Neural cell (in vitro differentiated cells): ENCODE results near the gene ACACA. TPM values are rescaled to one million over a fixed set of nuclear protein-coding genes. Genes with fewer than 3 reads are reported as not detected.

ENCODE experiments used
- H2AFZ ChIP-seq: fragments of 200-600, 300-800 bp; sonication (generic), shearing (Covaris generic); 2 replicates; pipeline ENCODE4 v1.6.0; 2014; ENCODE audit warnings: low read depth, mild to moderate bottlenecking, antibody characterized with exemption, low read length, moderate library complexity
- H3F3A ChIP-seq: fragments of 200-600 bp; shearing (Covaris generic); 2 replicates; pipeline ENCODE4 v1.6.1; 2016; ENCODE audit warnings: mild to moderate bottlenecking, moderate library complexity, mixed read lengths, antibody characterized with exemption, low read length; ENCODE audit not compliant: insufficient read depth, poor library complexity, severe bottlenecking
- H3K27ac ChIP-seq: fragments of 200-600, 300-800 bp; sonication (generic), shearing (Covaris generic); 2 replicates; pipeline ENCODE4 v1.5.1; 2014; ENCODE audit warnings: mild to moderate bottlenecking, low read length, moderate library complexity
- H3K27me3 ChIP-seq: fragments of 300-800, 200-600 bp; sonication (generic), shearing (Covaris generic); 2 replicates; pipeline ENCODE4 v1.6.0; 2014; ENCODE audit warnings: mild to moderate bottlenecking, low read depth, low read length, moderate library complexity; ENCODE audit not compliant: insufficient read depth
- H3K36me3 ChIP-seq: fragments of 300-800, 200-600 bp; sonication (generic), shearing (Covaris generic); 2 replicates; pipeline ENCODE4 v1.5.1; 2014; ENCODE audit warnings: mild to moderate bottlenecking, antibody characterized with exemption, low read length, moderate library complexity; ENCODE audit not compliant: insufficient read depth
- H3K4me2 ChIP-seq: fragments of 300-800, 200-600 bp; sonication (generic), shearing (Covaris generic); 2 replicates; pipeline ENCODE4 v1.6.0; 2014; ENCODE audit warnings: mild to moderate bottlenecking, low read length
- H3K4me3 ChIP-seq: fragments of 300-800, 200-600 bp; sonication (generic), shearing (Covaris generic); 2 replicates; pipeline ENCODE4 v1.5.1; 2014; ENCODE audit warnings: mild to moderate bottlenecking, low read length, moderate library complexity
- H3K79me2 ChIP-seq: fragments of 200-600 bp; shearing (Covaris generic); replicated peaks from 2 replicates; pipeline ENCODE4 v1.6.0; 2014; ENCODE audit warnings: mild to moderate bottlenecking, low read length, moderate library complexity; ENCODE audit not compliant: insufficient read depth
- H3K9ac ChIP-seq: fragments of 300-800, 200-600 bp; sonication (generic), shearing (Covaris generic); 2 replicates; pipeline ENCODE4 v1.6.1; 2016; ENCODE audit warnings: mild to moderate bottlenecking, low read length, mixed read lengths
- H3K9me2 ChIP-seq: fragments of 200-600 bp; shearing (Covaris generic); 2 replicates; pipeline ENCODE4 v1.6.1; 2016; ENCODE audit warnings: mild to moderate bottlenecking, low read length, mixed read lengths; ENCODE audit not compliant: insufficient read depth
- H3K9me3 ChIP-seq: fragments of 200-600, 300-800 bp; sonication (generic), shearing (Covaris generic); 2 replicates; pipeline ENCODE4 v1.6.1; 2016; ENCODE audit warnings: mild to moderate bottlenecking, mixed run types, low read length, moderate library complexity, mixed read lengths
- H4K20me1 ChIP-seq: fragments of 200-600 bp; shearing (Covaris generic); 2 replicates; pipeline ENCODE4 v1.6.1; 2016; ENCODE audit warnings: mild to moderate bottlenecking, mixed run types; ENCODE audit not compliant: insufficient read depth
- CTCF ChIP-seq: fragments of 450-650 bp; IDR thresholded peaks from 2 replicates; pipeline ENCODE4 v1.5.1; 2014; ENCODE audit warnings: antibody characterized with exemption, mild to moderate bottlenecking, moderate library complexity; ENCODE audit not compliant: poor library complexity, severe bottlenecking
- EP300 ChIP-seq: fragments of 450-650 bp; conservative IDR thresholded peaks from 2 replicates; pipeline ENCODE4 v1.6.1; 2014; ENCODE audit warnings: antibody characterized with exemption, mild to moderate bottlenecking, moderate library complexity; ENCODE audit not compliant: poor library complexity, severe bottlenecking
- EZH2 ChIP-seq: fragments of 200-600, 300-800 bp; shearing (Covaris generic), sonication (generic); IDR thresholded peaks from 2 replicates; pipeline ENCODE4 v1.6.1; 2014; ENCODE audit warnings: antibody characterized with exemption, low read length, borderline replicate concordance, mild to moderate bottlenecking; ENCODE audit not compliant: insufficient read depth, poor library complexity, severe bottlenecking
- MXI1 ChIP-seq: fragments of 450-650 bp; conservative IDR thresholded peaks from 2 replicates; pipeline ENCODE4 v1.6.1; 2014; ENCODE audit warnings: antibody characterized with exemption, mild to moderate bottlenecking; ENCODE audit not compliant: poor library complexity, severe bottlenecking
- POLR2AphosphoS5 ChIP-seq: IDR thresholded peaks from 2 replicates; pipeline ENCODE4 v1.6.1; 2012
- RAD21 ChIP-seq: fragments of 450-650 bp; conservative IDR thresholded peaks from 2 replicates; pipeline ENCODE4 v1.6.1; 2014; ENCODE audit warnings: antibody characterized with exemption, mild to moderate bottlenecking, moderate library complexity
- REST ChIP-seq: IDR thresholded peaks from 2 replicates; pipeline ENCODE4 v1.6.1; 2012; ENCODE audit warnings: borderline replicate concordance
- SMC3 ChIP-seq: fragments of 450-650 bp; conservative IDR thresholded peaks from 2 replicates; pipeline ENCODE4 v1.6.1; 2014; ENCODE audit warnings: antibody characterized with exemption, mild to moderate bottlenecking, moderate library complexity; ENCODE audit not compliant: poor library complexity
- TAF1 ChIP-seq: IDR thresholded peaks from 2 replicates; pipeline ENCODE4 v1.6.1; 2012; ENCODE audit warnings: low read depth
- polyA plus RNA-seq: library from polyadenylated mRNA; depleted of rRNA; stranded (reverse); fragments of >200 nt; gene quantifications from 2 replicates; pipeline ENCODE4 v1.2.3, GENCODE V29; 2014

ACACA gene
- polyA plus RNA-seq, 1 donor from 2014 or later, result 38.4 TPM

- no peaks in the 10 kb centered on the region for H3K79me2 ChIP-seq
- H3F3A ChIP-seq, result no peaks in the 10 kb centered on the region
- H3K4me3 ChIP-seq, result no peak overlapping the region
- no peaks in the 10 kb centered on the region for H4K20me1 ChIP-seq
- no peak for TF ChIP-seq MXI1
- no peak overlapping the region for H3K27ac ChIP-seq
- H2AFZ ChIP-seq, result no peak overlapping the region
- no peaks in the 10 kb centered on the region for H3K27me3 ChIP-seq
- H3K9ac ChIP-seq, result no peak overlapping the region
- no peak overlapping the region for H3K4me2 ChIP-seq
- no peaks in the 10 kb centered on the region for H3K9me3 ChIP-seq
- H3K9me2 ChIP-seq, result no peaks in the 10 kb centered on the region
- H3K36me3 ChIP-seq, result peaks cover 6% of the 10 kb centered on the region
Measured at GRCh38 chr17:37286430-37286829, 120.2 kb downstream of the ACACA start.

- H3K36me3 ChIP-seq, result peaks cover 6% of the 10 kb centered on the region
- H3K9me3 ChIP-seq, result no peaks in the 10 kb centered on the region
- H3K4me3 ChIP-seq, result no peak overlapping the region
- no peaks in the 10 kb centered on the region for H3K9me2 ChIP-seq
- no peak overlapping the region for H3K9ac ChIP-seq
- no peak overlapping the region for H2AFZ ChIP-seq
- H3K79me2 ChIP-seq, result no peaks in the 10 kb centered on the region
- H3K27me3 ChIP-seq, result no peaks in the 10 kb centered on the region
- H3K4me2 ChIP-seq, result no peak overlapping the region
- TF ChIP-seq EP300 (no peak), REST (no peak), TAF1 (no peak), EZH2 (no peak), CTCF (no peak)
- H3F3A ChIP-seq, result no peaks in the 10 kb centered on the region
- no peaks in the 10 kb centered on the region for H4K20me1 ChIP-seq
- no peak overlapping the region for H3K27ac ChIP-seq
Measured at GRCh38 chr17:37284191-37284590, 122.4 kb downstream of the ACACA start.

DNA sequence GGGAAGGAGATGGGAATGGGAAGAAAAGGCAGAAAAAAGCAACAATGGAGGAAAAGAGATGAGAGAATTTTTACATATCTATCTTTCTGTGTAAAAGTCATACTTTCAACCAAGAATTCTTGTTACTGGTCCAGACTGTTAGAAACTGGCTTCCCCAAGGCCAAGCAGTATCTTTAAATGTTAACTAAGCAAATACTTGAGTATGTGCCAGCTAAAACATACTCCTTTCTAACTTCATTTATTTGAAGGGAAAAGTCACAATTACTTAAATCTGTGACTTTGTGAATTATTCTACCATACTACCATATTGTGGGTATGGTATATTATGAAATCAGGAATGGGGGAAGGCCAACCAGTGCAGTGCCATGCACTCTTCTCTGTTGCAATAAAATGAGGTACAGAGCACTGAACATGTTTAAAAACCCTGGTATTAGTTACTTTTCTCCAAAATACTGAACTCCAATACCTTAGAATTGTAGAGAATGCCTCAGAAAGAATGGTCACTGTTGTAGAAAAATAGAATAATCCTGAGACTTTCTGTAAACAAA, 123.1 kb downstream of the ACACA start:
- no peaks in the 10 kb centered on the region for H3K27me3 ChIP-seq
- H2AFZ ChIP-seq, result no peak overlapping the region
- H3K9me2 ChIP-seq, result no peaks in the 10 kb centered on the region
- TF ChIP-seq EZH2 (no peak), REST (no peak), POLR2AphosphoS5 (no peak), TAF1 (no peak), EP300 (no peak), SMC3 (no peak), RAD21 (no peak), CTCF (no peak), MXI1 (no peak)
- H3K4me3 ChIP-seq, result no peak overlapping the region
- H3K9me3 ChIP-seq, result no peaks in the 10 kb centered on the region
- H4K20me1 ChIP-seq, result no peaks in the 10 kb centered on the region
- H3K9ac ChIP-seq, result no peak overlapping the region
- H3K4me2 ChIP-seq, result no peak overlapping the region
- peaks cover 6% of the 10 kb centered on the region for H3K36me3 ChIP-seq
- no peaks in the 10 kb centered on the region for H3F3A ChIP-seq
- H3K27ac ChIP-seq, result no peak overlapping the region
- H3K79me2 ChIP-seq, result no peaks in the 10 kb centered on the region
